Measurements from ENCODE around the gene DET1. TPM values are rescaled to one million over a fixed set of nuclear protein-coding genes. Genes with fewer than 3 reads are reported as not detected.

The DET1 gene
- total RNA-seq, 1 donor from 2014 or later = 2.6 TPM

DNA sequence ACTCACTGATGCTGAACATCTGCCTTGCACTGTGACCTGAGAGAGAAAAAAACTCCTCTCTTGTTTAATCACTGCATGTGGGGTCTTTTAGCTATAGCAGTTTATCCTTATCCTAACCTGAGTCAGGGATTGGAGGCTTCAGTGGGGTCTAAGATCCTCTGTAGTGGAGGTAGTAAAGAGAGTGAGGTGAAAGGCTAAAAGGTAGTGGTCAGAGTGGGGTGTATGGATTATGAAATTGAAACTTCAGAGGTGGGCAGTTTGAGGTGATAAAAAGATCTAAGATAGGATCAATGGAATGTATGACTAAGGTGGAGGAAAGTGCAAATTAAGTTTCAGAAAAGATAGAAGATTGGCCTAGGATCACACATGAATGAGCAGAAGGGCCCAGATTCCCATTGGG is 36.5 kb downstream of the DET1 start:
- Mint-ChIP-seq H3K27ac (no peak overlapping the region), H3K4me1 (ENCODE audit: low read depth) (peaks cover 8% of the 10 kb centered on the region), H3K4me3 (ENCODE audit: low read depth) (no peak overlapping the region), H3K27me3 (ENCODE audit: low read depth) (no peaks in the 10 kb centered on the region), H3K9me3 (no peaks in the 10 kb centered on the region), H3K36me3 (ENCODE audit: low read depth) (peaks cover 5% of the 10 kb centered on the region)
- DNase-seq (ENCODE audit: low spot score) = no peak
- intact Hi-C loops (cut with micrococcal nuclease) = no loop called here

DNA sequence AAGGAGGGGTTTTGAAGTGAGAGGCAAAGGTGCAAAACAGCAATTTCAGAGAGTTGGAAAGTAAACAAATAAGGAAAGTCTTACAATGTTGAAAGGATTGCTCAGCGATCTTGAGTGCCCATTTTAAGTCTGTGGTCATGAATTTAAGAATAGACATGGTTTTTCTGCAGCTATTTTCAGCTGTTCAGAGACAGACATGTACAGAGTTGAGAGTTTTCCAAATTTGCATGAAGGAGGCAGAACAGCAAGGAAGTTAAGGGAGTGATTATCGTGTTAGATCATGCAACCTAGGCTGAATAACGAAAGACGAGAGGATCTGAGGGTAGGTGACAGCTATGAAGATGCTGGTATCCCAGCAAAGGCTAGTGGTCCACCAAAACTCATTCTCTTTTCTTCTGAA is 37.2 kb downstream of the DET1 start:
- Mint-ChIP-seq H3K4me1 (ENCODE audit: low read depth) (peaks cover 8% of the 10 kb centered on the region), H3K36me3 (ENCODE audit: low read depth) (peaks cover 5% of the 10 kb centered on the region), H3K27me3 (ENCODE audit: low read depth) (no peaks in the 10 kb centered on the region), H3K9me3 (no peaks in the 10 kb centered on the region), H3K27ac (no peak overlapping the region), H3K4me3 (ENCODE audit: low read depth) (no peak overlapping the region)
- intact Hi-C loops (cut with micrococcal nuclease) = no loop called here
- DNase-seq (ENCODE audit: low spot score) = no peak

DNA sequence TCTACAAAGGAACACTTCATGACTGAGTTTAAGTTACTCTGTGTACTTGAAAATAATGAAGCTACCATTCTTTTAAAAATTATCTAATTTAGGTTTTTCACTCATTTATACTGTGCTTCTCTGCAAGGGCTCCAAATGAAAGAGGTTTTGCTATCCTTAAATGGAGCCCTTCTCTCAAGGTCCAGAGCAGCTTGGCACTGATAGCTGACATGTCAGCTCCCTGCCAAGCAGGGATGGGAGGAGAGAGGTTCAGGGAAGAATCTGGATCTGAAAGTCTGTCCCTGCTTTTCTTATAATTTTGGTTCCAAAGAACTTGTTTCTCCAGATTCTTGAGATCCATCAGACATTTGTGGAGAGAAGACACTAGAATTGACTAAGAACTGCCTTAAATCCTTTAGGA is 39.9 kb downstream of the DET1 start:
- Mint-ChIP-seq H3K9me3 (no peaks in the 10 kb centered on the region), H3K4me3 (ENCODE audit: low read depth) (no peak overlapping the region), H3K27ac (no peak overlapping the region), H3K27me3 (ENCODE audit: low read depth) (no peaks in the 10 kb centered on the region), H3K4me1 (ENCODE audit: low read depth) (peaks cover 8% of the 10 kb centered on the region), H3K36me3 (ENCODE audit: low read depth) (peaks cover 5% of the 10 kb centered on the region)
- intact Hi-C loops (cut with micrococcal nuclease) = no loop called here
- no peak for DNase-seq (ENCODE audit: low spot score)

DNA sequence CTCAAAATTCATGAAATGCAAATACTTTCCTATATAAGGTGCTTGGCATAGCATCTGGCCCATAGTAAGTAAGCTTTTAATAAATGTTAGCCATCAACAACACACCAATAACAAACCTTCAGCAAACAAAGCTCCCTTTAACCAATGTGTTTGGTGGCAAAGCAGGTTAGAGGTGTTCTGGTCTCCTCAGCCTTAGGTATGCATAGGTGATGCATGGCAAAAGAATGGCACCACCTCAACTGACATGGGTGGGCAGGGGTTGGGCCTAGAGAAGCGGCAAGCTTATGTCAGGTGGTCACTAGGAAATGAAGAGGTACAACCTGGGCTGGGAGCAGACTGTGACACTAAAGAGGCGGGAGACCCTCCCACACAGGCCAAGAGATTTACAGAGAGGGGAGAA is 40.8 kb downstream of the DET1 start:
- no peak overlapping the region for H3K27ac Mint-ChIP-seq
- H3K4me1 Mint-ChIP-seq (ENCODE audit: low read depth) = peaks cover 8% of the 10 kb centered on the region
- no peak overlapping the region for H3K4me3 Mint-ChIP-seq (ENCODE audit: low read depth)
- H3K27me3 Mint-ChIP-seq (ENCODE audit: low read depth) = no peaks in the 10 kb centered on the region
- intact Hi-C loops (cut with micrococcal nuclease) = no loop called here
- DNase-seq (ENCODE audit: low spot score) = no peak
- H3K36me3 Mint-ChIP-seq (ENCODE audit: low read depth) = no peaks in the 10 kb centered on the region
- no peaks in the 10 kb centered on the region for H3K9me3 Mint-ChIP-seq

DNA sequence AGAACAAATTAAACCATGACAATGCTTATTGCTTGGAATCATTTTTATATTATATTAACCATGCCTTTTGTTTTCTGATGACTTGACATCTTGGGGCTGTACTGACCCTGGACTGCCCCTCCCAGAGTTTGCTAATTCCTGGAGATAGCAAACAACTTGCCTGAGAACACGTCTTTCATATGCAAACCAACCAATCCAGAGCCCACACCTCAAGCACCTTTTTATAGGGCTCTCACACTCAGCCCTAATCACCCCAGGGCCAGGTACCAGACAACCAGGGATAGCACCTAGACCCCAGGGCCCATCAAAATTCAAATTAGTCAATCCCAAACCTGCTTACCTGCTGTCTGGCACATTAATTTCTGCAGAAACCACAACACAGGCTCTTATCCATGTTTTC is 42.0 kb downstream of the DET1 start:
- no peaks in the 10 kb centered on the region for H3K4me1 Mint-ChIP-seq (ENCODE audit: low read depth)
- no peak overlapping the region for H3K27ac Mint-ChIP-seq
- H3K36me3 Mint-ChIP-seq (ENCODE audit: low read depth) = no peaks in the 10 kb centered on the region

DNA sequence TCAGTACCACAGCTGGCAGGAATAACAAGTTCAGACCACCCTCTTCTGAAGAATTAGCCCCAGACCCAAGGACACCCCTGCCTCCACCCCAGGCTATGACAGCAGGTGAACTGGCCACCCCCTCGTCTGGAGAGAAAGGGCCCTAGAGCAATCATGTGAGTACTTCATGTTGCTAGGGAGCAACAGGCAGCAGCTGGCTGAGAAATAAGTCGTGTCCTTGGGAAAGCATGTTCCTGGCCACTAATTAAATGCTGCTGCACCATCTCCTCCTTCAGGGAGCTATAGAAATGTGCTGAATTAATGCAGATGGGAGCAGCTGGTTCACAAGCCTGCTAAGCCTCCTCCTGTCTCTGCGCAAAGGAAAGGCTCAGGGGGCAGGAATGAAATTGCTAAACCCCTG is 47.5 kb downstream of the DET1 start:
- Mint-ChIP-seq H3K36me3 (ENCODE audit: low read depth) (no peaks in the 10 kb centered on the region), H3K27me3 (ENCODE audit: low read depth) (no peaks in the 10 kb centered on the region), H3K27ac (no peak overlapping the region), H3K4me3 (ENCODE audit: low read depth) (no peak overlapping the region), H3K9me3 (no peaks in the 10 kb centered on the region), H3K4me1 (ENCODE audit: low read depth) (no peaks in the 10 kb centered on the region)
- intact Hi-C loops (cut with micrococcal nuclease) = no loop called here
- DNase-seq (ENCODE audit: low spot score) = no peak

More for the DNA sequence above, 42.0 kb downstream of the DET1 start:
- DNase-seq (ENCODE audit: low spot score) = no peak
- no peaks in the 10 kb centered on the region for H3K9me3 Mint-ChIP-seq
- no peak overlapping the region for H3K4me3 Mint-ChIP-seq (ENCODE audit: low read depth)
- intact Hi-C loops (cut with micrococcal nuclease) = no loop called here
- no peaks in the 10 kb centered on the region for H3K27me3 Mint-ChIP-seq (ENCODE audit: low read depth)

DNA sequence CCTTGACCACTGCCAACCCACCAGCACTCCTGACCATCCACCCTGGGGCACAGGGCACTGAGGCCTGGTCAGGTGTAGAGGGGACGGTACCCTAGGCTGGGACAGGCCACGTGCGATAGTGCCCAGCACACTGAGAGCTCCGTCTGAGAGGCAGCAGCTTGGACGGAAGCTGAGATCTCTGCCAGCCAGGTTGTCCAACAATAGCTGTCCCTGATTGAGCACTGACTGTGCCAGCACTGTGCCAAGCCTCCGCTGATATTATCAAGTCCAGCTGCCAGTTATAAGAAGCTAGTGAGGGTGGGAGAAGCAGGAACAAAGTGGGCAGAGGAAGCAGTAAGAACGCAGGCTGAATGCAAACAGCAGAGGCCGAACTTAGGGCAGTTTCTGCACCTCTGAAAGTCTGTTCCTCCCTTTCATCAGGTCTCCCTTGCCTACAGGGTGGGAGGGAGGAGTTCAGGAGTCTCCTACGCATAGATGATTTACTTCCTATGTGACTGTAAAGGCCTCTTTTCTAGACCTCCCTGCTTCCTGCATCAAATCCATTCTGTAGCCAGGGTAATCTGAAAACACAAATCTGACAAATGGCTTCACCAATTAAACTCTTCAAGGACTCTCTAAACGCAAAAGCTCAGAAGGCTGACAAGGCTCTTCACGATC is 49.2 kb downstream of the DET1 start:
- H3K9me3 Mint-ChIP-seq = no peaks in the 10 kb centered on the region
- H3K4me1 Mint-ChIP-seq (ENCODE audit: low read depth) = no peaks in the 10 kb centered on the region
- no peak overlapping the region for H3K4me3 Mint-ChIP-seq (ENCODE audit: low read depth)
- H3K36me3 Mint-ChIP-seq (ENCODE audit: low read depth) = no peaks in the 10 kb centered on the region
- H3K27ac Mint-ChIP-seq = no peak overlapping the region
- DNase-seq (ENCODE audit: low spot score) = no peak
- H3K27me3 Mint-ChIP-seq (ENCODE audit: low read depth) = no peaks in the 10 kb centered on the region
- intact Hi-C loops (cut with micrococcal nuclease) = no loop called here

DNA sequence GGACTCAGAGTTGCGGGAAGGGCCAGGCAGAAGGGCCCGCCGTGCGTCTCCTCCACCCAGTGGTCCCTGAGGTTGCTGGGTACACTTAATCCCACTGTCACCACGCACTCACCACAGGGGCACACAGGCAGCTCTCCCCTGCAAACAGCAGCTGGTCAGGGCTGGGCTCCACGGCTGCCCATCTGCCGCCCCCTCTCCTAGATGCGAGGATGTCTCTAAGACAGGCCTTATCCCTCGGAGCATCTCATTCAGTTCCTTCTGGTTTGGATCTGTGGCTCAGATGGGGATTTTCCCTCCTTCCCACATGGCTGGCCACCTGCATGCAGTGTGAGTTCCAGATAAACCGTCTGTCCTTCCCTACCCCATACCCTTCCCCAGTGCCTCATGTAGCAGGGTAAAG is 52.6 kb downstream of the DET1 start:
- Mint-ChIP-seq H3K9me3 (no peaks in the 10 kb centered on the region), H3K27me3 (ENCODE audit: low read depth) (no peaks in the 10 kb centered on the region), H3K27ac (no peak overlapping the region), H3K36me3 (ENCODE audit: low read depth) (no peaks in the 10 kb centered on the region), H3K4me3 (ENCODE audit: low read depth) (no peak overlapping the region), H3K4me1 (ENCODE audit: low read depth) (no peaks in the 10 kb centered on the region)
- no peak for DNase-seq (ENCODE audit: low spot score)
- intact Hi-C loops (cut with micrococcal nuclease) = no loop called here

DNA sequence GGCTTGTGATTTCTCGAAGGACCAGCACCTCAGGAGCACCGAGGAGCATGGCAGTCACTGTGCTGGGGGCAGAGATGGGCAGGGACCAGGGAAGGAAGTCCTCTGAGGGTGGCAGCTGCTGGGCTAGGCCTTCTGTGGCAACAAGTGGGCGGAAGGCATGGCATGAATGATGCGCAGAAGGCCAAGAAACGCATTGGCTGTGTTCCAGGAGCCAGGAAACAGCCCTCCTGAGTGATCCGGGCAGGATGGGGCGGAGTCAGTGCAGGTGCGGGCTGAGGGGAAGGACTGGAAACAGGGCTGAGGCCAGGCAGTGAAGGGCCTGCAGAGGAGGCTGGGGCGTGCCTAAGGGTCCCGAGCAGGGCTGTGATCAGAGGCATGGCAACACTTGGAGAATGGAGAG is 55.3 kb downstream of the DET1 start:
- Mint-ChIP-seq H3K27me3 (ENCODE audit: low read depth) (no peaks in the 10 kb centered on the region), H3K4me3 (ENCODE audit: low read depth) (no peak overlapping the region), H3K9me3 (no peaks in the 10 kb centered on the region), H3K27ac (no peak overlapping the region), H3K36me3 (ENCODE audit: low read depth) (no peaks in the 10 kb centered on the region), H3K4me1 (ENCODE audit: low read depth) (no peaks in the 10 kb centered on the region)
- no peak for DNase-seq (ENCODE audit: low spot score)
- intact Hi-C loops (cut with micrococcal nuclease) = no loop called here

DNA sequence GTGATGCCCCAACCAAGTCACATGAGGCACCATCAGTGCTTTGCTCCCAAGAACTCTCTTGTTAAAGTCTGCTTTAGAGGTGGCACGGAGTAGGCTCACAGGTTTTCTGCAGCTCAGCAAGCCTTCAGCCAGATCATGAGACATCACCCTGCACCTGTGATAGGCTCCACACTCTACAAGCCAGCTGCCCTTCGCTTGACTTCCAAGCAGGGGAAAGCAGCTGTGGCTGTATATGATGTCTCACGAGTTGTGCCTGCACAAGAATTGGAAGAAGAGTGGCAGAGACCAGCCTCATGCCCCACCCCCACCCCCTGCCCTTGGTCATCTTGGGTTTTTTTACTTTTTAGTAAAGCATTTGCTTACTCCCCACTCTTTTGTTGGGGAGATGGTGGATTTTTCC is 56.4 kb downstream of the DET1 start:
- Mint-ChIP-seq H3K4me1 (ENCODE audit: low read depth) (no peaks in the 10 kb centered on the region), H3K27ac (no peak overlapping the region), H3K9me3 (no peaks in the 10 kb centered on the region), H3K4me3 (ENCODE audit: low read depth) (no peak overlapping the region), H3K27me3 (ENCODE audit: low read depth) (no peaks in the 10 kb centered on the region), H3K36me3 (ENCODE audit: low read depth) (no peaks in the 10 kb centered on the region)
- no peak for DNase-seq (ENCODE audit: low spot score)
- intact Hi-C loops (cut with micrococcal nuclease) = no loop called here

DNA sequence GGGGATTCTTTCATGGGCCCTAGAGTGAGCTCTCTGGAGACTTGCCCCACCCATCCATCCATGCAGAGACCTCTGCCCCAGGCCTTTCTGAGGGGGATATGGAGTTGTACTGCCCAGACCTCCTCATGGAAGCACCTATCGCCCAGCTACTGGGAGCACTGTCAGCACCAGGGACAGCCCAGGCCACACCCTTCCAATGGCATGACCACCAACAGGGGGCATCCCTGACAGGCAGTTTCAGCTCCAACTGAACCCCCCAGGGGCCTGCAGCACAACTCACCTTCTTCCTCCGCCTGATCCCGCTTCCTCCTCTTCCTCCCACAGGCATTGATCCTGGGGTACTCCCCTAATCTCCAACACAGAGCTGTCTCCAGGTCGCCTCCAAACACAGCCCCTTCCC is 57.2 kb downstream of the DET1 start:
- Mint-ChIP-seq H3K27me3 (ENCODE audit: low read depth) (no peaks in the 10 kb centered on the region), H3K36me3 (ENCODE audit: low read depth) (no peaks in the 10 kb centered on the region), H3K27ac (no peak overlapping the region), H3K4me1 (ENCODE audit: low read depth) (no peaks in the 10 kb centered on the region), H3K9me3 (no peaks in the 10 kb centered on the region), H3K4me3 (ENCODE audit: low read depth) (no peak overlapping the region)
- DNase-seq (ENCODE audit: low spot score) = no peak
- intact Hi-C loops (cut with micrococcal nuclease) = no loop called here

DNA sequence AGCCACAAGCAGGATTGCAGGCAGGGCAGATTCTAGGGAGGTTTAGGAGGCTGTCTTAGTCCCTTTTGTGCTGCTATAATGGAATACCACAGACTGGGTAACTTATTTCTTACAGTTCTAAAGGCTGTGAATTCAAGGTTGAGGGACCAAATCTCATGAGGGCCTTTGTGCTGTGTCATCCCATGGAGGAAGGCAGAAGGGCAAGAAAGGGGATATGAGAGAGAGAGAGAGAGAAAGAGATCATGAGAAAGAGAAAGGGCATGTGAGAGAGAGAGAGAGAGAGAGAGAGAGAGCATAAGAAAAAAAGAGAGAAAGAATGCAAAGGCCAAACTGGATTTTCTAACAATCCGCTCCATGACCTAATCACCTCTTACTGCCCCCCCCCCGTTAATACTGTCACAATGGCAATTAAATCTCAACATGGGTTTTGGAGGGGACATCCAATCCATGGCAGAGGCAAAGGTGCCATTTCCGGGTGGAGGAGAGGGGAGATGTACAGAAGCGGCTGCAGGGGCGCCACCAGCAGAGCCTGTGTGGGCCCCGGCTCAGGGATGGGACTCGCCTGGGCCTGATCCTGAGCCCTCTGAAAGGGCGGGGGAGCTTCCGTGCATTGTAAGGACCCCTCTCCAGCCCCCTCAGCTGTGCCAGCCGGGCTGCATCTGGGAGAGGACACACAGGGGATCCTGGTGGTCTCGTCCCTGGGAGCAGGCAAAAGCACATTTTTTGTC is 58.5 kb downstream of the DET1 start:
- H3K4me3 Mint-ChIP-seq (ENCODE audit: low read depth) = no peak overlapping the region
- no peaks in the 10 kb centered on the region for H3K9me3 Mint-ChIP-seq
- H3K4me1 Mint-ChIP-seq (ENCODE audit: low read depth) = no peaks in the 10 kb centered on the region
- intact Hi-C loops (cut with micrococcal nuclease) = no loop called here
- no peak overlapping the region for H3K27ac Mint-ChIP-seq
- H3K27me3 Mint-ChIP-seq (ENCODE audit: low read depth) = no peaks in the 10 kb centered on the region
- H3K36me3 Mint-ChIP-seq (ENCODE audit: low read depth) = no peaks in the 10 kb centered on the region
- no peak for DNase-seq (ENCODE audit: low spot score)

DNA sequence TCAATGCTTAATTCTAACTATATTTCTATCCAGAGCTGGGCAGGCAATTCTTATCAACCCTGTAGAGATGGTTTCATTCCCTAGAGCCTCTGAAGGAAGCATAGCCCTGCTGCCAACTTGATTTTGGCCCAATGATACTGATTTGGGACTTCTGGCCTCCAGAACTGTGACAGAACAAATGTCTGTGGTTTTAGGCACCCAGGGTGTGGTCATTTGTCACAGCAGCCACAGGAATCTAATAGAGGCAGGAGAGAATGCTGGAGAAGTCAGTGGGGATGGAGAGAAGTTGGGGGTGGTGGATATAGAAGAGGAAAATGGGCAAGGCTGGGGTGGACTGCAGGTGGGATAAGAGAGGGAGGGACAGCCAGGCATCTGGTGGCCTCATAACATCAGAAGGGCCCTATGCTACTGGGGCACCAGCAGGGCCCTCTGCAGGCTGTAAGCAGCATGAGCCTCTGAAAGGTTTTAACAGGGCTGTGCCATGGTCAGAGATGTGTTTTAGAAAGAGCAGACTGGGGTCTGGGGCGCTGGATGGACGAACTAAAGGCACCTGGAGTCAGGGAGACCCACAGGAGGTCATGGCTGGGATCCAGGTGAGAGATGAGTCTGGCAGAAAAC is 59.2 kb downstream of the DET1 start:
- Mint-ChIP-seq H3K27ac (no peak overlapping the region), H3K4me1 (ENCODE audit: low read depth) (no peaks in the 10 kb centered on the region), H3K9me3 (no peaks in the 10 kb centered on the region), H3K36me3 (ENCODE audit: low read depth) (no peaks in the 10 kb centered on the region), H3K27me3 (ENCODE audit: low read depth) (no peaks in the 10 kb centered on the region), H3K4me3 (ENCODE audit: low read depth) (no peak overlapping the region)
- intact Hi-C loops (cut with micrococcal nuclease) = no loop called here
- no peak for DNase-seq (ENCODE audit: low spot score)

Data from activated T-helper 2 cell treated with anti-CD3 and anti-CD28 coated beads, Interferon-gamma antibody, Interleukin-2, Interleukin-4, amounts not matched to agents 10 μg/mL and 5 μg/mL and 100 μg/mL, durations not matched to agents 14 hours and 24 hours and 36 hours (primary cell).